ENCODE data around the gene TP53I11.

TP53I11 gene

DNA sequence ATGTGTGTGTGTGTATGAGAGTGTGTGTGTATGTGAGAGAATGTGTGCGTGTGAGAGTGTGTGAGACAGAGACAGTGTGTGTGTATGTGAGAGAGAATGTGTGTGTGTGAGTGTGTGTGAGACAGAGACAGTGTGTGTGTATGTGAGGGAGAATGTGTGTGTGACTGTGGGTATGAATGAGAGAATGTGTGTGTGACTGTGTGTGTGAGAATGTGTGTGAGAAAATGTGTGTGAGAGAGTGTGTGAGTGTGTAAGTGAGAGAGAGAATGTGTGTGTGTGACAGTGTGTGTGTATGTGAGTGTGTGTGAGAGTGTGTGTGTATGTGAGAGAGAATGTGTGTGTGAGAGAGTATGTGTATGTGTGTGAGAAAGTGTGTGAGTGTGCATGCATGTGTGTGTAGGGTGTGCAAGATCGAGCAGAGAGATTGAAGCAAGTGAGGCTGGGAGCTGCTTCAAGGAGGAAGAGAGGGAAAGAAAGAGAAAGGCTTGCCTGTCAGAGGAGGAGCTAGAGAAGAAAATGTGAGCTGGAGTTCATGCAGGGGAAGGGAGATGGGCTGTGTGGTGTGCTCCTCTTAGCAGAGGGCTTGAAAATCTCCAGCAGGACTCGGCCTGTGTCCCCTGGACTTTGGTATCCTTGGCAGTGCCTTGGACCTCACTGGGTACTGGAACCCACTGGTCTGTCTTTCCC lies 27.7 kb upstream of the TP53I11 start:
- no peak for DNase-seq

- DNase-seq = no peak
Measured at GRCh38 chr11:44977493-44977984, 26.9 kb upstream of the TP53I11 start.

DNA sequence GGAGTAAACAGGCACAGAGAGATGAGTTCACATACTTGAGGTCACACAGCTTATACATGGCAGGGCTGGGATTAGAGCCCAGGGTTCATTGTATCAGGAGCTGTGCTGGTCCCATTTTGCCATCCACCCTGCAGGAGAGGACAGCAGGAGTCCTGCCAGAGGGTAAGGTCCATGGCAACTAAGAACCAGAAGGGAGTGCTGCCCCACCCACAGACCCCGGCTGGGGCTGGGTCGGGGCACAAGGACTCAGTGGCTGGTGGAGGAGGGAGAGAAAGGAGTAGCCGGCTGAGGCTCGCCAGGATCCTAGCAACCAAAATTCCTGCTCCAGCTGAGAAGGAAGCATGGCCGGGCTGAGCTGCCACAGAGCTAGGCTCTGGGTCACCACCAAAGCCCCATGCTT lies 25.9 kb upstream of the TP53I11 start:
- DNase-seq = no peak

DNA sequence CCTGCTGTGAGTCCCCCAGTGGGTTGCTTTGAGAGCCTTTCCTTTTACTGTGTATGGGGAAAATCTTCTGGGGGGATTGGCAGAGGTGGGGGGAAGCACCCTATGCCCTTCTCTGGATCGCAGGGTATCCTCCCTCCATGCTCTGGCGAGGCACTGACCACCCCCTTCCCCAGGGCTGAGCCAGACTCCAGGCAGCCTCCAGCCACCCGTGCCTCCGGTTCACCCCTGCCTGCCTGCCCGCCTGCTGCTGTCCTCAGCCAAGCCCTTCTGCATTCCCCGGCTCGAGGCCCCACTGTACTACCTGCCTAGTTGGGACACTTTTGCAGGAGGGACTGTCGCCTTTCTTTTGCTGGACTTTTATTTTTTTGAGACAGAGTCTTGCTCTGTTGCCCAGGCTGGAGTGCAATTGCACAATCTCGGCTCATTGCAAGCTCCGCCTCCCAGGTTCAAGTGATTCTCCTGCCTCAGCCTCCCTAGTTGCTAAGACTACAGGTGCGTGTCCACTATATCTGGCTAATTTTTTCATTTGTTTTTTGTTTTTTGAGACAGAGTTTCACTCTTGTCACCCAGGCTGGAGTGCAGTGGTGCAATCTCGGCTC lies 23.8 kb upstream of the TP53I11 start:
- DNase-seq = no peak

GRCh38 chr11:44973632-44974401 lies 23.1 kb upstream of the TP53I11 start:
- no peak for DNase-seq

- DNase-seq = no peak
Measured at GRCh38 chr11:44972746-44973435, 22.2 kb upstream of the TP53I11 start.

DNA sequence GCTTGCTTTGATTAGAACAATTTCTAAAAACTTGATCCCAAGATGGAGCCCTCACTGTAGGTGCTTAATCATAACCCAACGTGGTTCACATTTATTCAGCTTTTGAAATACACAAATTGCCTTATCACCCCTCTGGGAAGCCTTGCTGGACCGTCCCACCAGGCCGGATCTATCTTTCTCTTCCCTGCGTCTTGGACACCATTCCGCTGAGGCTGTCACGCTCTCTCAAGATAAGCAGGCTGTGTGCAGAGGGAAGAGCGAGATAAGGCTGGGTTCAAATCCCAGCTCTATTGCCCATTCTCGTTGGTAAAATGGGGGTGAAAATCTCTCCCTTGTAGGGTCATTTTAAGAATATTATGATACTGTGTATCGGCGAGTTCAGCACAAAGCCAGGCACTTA lies 20.5 kb upstream of the TP53I11 start:
- DNase-seq = no peak

DNA sequence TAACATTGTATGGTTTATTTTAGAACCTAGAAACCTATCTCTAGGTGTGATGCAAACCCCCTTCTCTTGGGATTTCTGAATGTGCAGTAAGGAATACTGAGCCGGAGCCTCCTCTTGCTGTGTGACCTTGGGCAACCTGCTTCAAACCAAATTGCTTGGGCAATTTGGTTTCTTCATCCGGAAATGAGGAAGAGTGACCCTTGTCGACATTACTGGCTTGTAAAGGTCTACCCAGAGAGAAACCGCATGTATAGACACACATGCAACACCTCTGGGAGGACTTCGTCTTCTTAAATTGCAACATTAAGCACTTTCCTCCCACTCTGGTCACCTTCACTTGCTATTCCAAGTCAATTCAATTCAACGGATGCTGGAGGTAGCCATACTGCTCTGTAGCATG lies 19.6 kb upstream of the TP53I11 start:
- no peak for DNase-seq

DNA sequence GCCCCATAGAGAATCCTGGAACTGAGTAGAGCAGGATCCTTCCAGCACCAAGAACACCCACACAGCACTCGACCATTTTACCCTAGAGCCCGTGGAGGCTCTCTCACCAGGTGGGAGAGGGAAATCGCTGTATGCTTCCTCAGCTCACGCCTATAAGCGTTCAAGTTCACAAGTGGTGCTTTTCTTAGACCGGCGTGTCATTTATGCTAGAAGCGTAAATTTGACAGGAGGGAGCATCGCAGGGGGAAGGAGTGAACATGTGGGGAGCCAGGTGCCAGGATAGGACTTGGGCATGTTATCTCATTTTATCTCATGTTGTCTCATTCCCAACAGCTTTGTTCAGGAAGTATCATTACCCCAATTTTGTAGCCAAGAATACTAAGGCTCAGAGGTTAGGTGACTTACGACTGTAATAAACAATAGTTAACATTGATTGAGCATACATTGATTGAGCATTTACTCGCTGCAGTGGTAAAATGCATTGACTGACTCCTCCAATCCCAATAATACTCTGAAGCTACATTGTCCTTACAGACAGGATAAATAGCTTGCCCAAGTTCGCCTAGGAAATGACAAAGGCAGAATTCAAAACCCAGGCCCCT lies 19.1 kb upstream of the TP53I11 start:
- DNase-seq = no peak

- DNase-seq = no peak
Measured at GRCh38 chr11:44968510-44968909, 17.8 kb upstream of the TP53I11 start.

GRCh38 chr11:44967930-44968496 lies 17.3 kb upstream of the TP53I11 start:
- no peak for DNase-seq

GRCh38 chr11:44966694-44967093 lies 16.0 kb upstream of the TP53I11 start:
- DNase-seq = no peak

DNA sequence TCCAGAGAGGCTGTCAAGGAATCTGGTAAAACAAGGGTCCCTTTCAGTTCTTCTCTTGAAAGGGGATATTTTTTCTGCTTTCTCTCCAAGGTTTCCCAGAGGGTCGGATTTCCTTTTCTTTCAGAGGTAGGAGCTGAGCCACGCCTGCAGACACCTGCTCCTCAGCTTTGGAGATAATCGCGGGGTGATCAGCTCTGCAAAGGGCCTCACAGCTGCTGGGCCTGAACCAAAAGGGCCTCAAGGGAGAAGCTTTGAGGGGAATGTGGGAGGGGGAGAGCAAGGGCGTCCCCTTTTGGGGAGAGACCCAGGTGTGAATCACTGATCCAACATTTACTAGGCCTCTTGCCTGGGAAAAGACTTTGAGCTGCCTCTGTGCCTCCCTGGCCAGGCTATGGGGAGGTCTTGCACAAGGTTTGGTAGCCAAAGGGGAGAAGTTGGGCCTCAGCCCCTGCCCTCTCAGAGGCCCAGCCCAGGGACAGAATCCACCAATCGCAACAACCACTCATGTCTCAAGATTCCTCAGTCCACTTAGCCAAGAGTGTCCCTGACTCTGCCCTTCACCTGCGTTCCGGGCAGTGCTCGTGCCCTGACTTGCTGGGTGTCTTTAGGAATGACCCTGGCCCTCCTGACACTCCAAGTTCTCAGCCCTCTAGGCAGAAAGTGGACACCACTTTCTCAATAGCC lies 14.0 kb upstream of the TP53I11 start:
- no peak for DNase-seq

- no peak for DNase-seq
Measured at GRCh38 chr11:44963948-44964347, 13.3 kb upstream of the TP53I11 start.

DNA sequence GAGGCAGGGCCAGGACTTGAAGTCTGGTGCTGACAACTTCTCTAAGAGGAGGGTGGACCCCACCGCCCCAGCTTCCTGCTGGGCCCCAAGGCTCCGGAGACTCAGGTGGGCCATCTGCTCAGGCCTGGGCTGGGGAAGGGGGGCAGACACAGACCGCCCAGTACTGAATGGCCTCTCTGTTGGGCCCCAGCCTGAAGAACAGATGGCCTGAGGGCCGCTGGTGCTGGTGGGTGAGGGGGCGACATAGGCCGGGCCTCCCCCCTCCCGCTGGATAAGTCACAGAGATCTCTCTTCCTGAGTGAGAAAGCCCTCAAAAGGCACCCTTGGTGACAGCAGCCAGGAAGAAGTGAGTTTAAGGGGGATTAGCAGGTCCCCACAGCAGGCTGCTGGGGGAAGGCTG lies 12.5 kb upstream of the TP53I11 start:
- DNase-seq = no peak

DNA sequence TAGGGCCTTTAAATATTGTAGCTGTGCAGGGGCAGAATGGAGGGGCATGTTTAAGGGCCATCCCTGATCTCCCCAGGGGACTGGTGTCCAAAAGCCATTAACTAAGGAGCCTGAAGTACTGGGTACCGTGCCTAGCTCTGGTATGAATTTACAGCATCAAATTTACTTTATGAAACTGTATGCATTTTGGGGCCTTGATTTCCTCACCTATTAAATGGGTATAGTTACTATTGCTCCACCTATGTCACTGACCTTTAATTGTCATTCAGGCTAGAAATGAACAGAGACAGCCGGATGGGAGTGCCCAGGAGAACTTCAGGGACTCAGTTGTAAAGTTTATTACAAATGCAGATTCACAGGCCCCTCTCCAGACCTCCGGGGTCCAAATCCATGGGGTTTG lies 11.8 kb upstream of the TP53I11 start:
- DNase-seq = no peak

GRCh38 chr11:44960200-44960845 lies 9.6 kb upstream of the TP53I11 start:
- DNase-seq = peak; percentile 46

- DNase-seq = no peak
Measured at GRCh38 chr11:44959064-44959463, 8.4 kb upstream of the TP53I11 start.

GRCh38 chr11:44957776-44958564 lies 7.3 kb upstream of the TP53I11 start:
- no peak for DNase-seq

- peak; percentile 37 for DNase-seq
Measured at GRCh38 chr11:44957040-44957515, 6.4 kb upstream of the TP53I11 start.
